IPS-NIHi7 (cell line): ENCODE measurements around the gene FPR3.

Experiments
- DNase-seq: peaks from one replicate; pipeline ENCODE4 v3.0.0; 2012; ENCODE audit warnings: mixed read lengths; ENCODE audit errors: extremely low spot score

Gene FPR3

GRCh38 chr19:51807111-51807701, 12.2 kb downstream of the FPR3 start:
- peak; percentile 59 for DNase-seq

GRCh38 chr19:51807925-51808324, 13.0 kb downstream of the FPR3 start:
- no peak for DNase-seq

DNA sequence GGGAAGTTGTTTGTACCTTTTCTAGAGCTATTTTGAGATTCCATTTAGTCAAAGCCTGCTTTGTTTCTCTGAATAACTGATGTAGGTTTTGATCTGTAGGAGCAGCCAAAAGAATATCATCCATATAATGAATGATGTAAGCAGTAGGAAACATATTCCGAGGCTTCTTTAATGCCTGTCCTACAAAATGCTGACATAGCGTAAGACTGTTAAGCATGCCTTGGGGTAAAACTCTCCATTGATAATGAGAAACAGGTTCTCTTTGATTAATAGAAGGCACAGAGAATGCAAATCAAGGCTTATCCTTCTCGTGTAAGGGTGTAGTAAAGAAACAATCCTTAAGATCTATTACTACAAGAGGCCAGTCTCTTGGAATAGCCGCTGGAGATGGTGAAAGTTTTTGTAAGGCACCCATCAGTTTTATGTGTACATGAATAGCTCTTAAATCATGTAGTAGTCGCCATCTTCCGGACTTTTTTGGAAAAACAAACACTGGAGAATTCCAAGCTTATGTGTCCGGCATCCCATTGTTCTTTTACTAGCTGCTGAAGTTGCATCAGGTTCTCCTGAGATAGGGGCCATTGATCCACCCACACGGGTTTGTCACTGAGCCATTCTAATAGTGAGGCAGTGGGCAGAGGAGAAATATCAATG, 13.5 kb downstream of the FPR3 start:
- DNase-seq: no peak

GRCh38 chr19:51809787-51810186, 14.8 kb downstream of the FPR3 start:
- DNase-seq: no peak

DNA sequence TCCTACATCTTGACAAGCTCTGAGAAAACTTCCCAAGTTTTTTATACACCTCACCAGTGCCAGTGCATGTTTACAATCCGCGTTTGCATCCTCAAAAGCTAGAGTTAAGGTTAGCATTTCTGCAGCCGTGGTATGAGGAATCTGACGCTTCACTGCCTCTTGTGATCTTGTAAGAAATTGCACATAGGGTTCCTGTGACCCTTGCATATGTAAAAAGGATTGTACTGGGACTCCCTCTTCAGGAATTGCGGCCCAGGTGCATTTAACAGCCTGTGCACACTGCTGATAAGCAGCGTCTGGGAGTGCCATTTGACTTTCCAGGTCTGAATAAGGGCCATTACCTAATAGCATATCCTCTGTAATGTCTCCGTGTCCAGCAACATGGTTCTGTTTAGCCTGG, 15.3 kb downstream of the FPR3 start:
- DNase-seq: no peak

DNA sequence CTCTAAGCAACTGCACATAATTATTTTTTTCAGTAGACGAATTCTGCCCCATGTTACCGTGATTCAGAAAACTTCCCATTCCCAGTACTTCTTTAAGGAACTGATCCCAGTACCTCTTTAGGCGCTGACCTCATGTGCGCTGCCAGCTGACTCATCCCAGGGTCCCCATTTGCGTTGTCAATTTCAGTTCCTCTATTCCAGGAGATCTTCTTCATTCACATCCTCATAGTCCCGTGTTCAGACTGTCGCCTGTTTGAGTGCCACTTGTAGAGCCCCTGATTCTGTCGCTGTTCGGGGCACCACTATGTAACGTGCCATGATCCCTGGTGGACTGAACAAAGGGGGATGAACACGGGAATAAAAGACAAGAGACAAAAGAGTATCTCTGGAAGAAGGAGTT, 16.4 kb downstream of the FPR3 start:
- no peak for DNase-seq

- no peak for DNase-seq
These were observed 20.1 kb downstream of the FPR3 start for GRCh38 chr19:51815043-51815442.

- no peak for DNase-seq
These were observed 21.8 kb downstream of the FPR3 start for GRCh38 chr19:51816711-51817110.

DNA sequence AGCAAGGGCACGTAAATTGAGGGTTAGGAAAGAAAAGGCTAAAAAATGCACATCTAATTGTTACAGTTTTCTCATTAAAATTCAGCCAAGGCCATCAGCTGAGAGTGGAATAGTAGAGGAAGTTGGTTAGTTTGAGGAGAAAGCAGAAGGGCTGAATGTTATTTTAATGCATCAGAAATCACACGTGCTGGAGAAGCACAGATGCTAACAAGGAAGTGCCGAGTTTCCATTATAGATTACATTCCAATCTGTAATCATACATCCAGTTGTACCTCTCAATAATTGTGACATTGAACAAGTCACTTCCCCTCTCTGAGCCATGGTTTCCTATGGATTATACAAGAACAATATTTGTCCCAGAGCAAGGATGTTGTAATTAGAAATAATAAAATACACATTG, 25.1 kb downstream of the FPR3 start:
- no peak for DNase-seq

- no peak for DNase-seq
These were observed 26.0 kb downstream of the FPR3 start for GRCh38 chr19:51820831-51821446.

DNA sequence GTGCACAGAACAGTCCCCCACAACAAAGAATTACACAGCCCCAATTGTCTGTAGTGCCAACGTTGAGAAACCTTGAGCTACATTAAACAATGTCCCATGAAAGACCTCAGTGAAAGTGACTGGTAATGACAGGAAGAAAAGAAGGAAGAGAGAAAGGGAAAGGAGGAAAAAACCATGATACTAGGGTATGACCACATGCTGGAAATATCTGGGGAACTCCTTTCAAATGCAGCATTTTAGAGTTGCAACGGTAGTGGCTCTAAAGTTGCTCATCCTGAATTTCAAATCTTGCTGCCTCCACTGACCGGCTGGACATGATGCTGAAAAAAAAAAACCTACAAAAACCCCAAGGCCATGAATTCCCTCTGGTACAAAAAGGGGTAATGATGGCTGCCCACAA, 26.5 kb downstream of the FPR3 start:
- no peak for DNase-seq

DNA sequence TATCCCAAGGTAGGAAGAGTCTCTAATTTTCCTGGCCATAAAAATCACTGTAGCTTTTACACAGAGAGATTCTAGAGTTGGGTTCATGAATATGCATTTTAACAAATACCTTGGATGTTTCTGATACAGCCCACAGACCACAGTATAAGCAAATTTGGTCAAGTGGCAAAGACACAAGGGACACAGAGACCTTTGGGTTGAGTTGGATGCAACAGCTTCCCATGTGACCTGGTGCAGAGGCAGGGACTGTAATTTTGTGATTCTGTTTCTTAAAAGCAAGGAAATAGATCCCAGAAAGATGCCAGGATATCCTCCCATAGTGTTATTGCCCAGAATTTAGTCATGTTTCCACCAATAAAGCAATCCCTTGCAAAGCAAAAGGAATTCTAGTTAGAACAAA, 27.0 kb downstream of the FPR3 start:
- no peak for DNase-seq

DNA sequence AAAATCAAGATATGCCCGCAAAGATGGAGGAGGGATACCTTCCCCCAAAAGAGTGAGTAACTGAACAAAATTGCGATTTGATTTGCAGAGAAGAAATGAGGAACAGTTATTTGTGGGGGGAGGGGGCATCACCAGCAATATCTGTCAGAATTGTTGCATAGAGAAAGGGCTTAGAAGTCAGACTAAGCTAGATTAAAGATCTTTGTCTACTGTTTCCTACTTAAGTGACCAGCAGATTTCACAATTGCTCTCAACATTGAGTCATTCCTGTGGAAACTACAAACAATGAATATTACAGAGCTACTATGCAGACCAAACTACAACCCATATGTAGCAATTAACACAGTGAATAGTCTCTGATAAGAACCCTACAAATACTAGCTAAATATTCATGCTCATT, 27.4 kb downstream of the FPR3 start:
- DNase-seq: no peak

GRCh38 chr19:51822946-51823345, 28.0 kb downstream of the FPR3 start:
- no peak for DNase-seq

- no peak for DNase-seq
These were observed 29.5 kb downstream of the FPR3 start for GRCh38 chr19:51824281-51825005.

GRCh38 chr19:51830274-51830673, 35.3 kb downstream of the FPR3 start:
- DNase-seq: no peak

DNA sequence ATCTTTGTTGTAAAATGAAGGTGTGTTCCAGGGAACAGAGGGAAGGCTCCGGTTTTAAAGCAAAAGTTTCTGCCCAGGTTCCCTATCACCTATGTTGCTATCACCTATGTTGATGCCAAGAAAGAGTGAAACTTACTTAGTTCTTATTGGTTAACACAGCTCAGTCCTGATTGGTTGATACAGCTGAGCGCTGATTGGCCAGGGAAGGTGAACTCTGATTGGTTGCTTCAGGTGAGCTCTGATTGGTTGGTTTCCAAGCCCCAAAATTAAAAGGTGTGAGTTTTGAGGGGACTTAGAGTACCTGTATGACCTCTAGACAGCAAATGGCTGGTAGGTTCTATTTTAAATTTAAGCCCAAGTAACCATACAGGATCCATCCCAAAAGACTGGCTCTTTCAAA, 42.2 kb downstream of the FPR3 start:
- DNase-seq: no peak

GRCh38 chr19:51861870-51862622, 67.1 kb downstream of the FPR3 start:
- DNase-seq: no peak

GRCh38 chr19:51873097-51873496, 78.1 kb downstream of the FPR3 start:
- no peak for DNase-seq
